ENCODE measurements around the gene ZNF320.

- TF ChIP-seq CTCF (IDR thresholded peaks at IDR 0.05) = no peak
- no peak for TF ChIP-seq POLR2A (IDR thresholded peaks at IDR 0.05)
Observed at GRCh38 chr19:52943884-52944643, 46.6 kb upstream of the ZNF320 start.

Data from adrenal gland (tissue), 5 donors.